Measurements from ENCODE around the gene ATG4C.
"Not testable (repeated sequence)": the region's sequence is repeated elsewhere in the genome, so short reads cannot be mapped to it uniquely, and the experiment has no call there.

ATG4C gene, protein sequence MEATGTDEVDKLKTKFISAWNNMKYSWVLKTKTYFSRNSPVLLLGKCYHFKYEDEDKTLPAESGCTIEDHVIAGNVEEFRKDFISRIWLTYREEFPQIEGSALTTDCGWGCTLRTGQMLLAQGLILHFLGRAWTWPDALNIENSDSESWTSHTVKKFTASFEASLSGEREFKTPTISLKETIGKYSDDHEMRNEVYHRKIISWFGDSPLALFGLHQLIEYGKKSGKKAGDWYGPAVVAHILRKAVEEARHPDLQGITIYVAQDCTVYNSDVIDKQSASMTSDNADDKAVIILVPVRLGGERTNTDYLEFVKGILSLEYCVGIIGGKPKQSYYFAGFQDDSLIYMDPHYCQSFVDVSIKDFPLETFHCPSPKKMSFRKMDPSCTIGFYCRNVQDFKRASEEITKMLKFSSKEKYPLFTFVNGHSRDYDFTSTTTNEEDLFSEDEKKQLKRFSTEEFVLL

DNA sequence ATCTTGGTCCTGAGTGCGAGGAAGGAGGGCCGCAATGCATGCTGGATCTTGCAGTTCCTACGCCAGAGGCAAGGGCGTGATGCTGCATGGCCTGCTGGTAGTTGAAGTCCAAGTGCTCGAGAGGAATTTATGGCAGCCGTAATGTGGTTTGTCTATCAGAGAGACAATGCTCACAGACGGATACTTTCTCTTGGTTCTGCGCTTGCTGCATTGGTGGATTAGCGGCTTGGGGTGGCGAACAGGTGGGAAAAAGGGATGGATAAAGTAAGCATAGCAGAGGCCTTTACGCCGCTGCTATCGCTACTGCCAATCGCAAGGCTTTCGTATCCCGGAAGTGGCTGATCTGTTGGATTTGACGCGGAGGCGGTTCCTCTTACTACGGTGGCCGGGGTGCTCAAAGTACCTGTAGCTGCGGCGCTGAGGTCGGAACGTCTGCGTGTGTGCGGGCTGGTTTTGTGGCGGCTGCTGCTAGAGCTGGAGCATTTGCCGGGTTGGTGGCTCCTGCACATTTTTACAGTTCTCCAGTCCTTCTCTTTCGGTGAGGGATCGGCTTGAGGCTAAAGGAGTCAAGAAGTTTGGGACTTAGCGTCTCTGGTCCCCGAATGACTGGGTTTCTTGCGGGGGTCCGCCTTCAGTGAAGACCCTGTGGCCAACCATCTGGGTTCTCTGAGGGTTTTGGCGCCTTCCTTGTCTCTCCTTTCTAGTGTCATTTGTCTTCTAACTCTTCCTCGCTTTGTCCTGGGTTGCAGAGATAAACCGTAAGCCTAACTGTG, at the start of gene ATG4C:
TSS of gene ATG4C (plus strand) at position 397 of the 773 bp plus-strand sequence. CDS start 19,655 bp downstream, outside the sequence.
- DNase-seq, result no peak

DNA sequence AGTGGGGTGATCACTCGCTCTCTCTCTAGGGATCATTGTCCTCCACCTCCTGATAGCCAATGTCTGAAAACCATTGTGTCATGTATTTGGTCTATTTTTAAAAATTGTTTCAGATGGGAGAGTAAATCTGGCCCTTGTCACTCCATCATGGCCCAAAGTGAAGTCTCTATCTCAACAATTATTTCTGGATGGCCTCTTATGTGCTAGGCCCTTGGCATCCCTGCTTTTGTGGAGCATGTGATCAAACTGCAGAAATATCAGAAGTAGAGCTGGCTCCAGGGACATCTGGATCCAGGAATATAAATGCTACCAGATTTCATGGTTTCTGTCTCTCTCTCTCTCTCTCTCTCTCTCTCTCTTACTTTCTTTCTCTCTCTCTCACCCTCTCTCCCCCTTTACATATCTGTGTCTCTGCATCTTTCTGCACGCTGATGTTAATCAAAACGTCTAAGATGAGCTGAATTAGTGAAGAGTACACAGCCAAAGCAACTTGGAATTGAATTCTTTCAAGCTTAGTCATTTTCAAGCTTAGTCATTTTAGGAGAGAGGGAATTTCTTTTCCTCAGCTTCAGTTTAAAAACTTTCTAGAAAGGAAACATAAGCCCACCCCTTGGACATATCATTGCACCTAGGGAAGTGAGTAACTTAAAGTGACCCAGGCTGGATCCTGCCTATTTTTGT, 48.3 kb upstream of the ATG4C start:
- DNase-seq, result no peak

DNA sequence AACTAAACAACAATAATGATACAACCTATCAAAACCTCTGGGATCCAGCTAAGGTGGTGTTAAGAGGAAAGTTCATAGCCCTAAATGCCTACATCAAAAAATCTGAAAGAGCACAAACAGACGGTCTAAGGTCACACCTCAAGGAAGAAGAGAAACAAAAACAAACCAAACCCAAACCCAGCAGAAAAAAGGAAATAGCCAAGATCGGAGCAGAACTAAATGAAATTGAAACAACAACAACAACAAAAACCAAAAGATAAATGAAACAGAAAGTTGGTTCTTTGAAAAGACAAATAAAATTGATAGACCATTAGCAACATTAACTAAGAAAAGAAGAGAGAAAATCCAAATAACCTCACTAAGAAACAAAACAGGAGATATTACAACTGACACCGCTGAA, 43.2 kb upstream of the ATG4C start:
- not testable (repeated sequence) for DNase-seq

DNA sequence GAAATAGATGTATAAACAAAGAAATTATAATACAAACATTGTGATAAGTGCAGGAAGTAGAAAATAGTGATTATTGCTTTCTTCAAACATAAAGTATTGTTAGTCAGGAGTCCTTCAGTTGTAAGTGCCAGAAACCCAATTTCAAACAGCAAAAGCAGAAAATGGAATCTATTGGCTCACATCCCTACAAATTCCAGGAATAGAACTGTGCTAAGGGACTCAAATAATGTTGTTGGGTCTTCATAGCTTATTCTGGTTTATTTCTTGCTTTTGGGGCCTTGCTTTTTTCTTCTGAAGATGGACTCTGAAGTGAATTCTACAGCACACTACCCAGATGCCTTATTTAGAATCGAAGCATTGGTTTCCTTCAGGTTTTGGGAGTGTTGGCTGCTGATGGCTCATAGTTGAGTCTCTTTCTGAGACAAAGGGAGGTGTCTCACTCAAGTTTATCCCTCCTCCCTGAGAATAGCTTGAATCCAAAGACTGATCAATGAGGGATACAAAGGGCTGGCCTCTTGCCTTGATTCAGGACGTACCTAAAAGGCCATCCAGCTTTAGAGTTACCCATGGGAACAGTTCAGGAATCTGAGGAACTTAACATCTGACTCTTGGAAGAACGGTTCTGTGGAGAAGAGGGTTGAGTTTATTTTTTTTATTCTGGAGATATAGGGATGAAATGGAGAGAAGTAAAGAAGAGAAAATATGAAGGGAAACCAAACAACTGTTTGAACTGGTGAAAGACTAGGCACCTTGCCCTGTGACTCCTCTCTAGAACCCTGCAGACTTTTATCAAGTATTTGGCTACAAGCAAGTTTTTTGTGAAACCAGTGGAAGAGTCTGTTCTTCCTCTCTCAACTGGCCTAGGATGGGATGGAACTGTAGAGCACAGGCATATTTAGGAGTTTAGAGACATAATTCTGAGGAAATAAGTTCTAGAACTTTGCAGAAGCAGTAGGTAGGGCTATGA, 39.0 kb upstream of the ATG4C start:
- no peak for DNase-seq

DNA sequence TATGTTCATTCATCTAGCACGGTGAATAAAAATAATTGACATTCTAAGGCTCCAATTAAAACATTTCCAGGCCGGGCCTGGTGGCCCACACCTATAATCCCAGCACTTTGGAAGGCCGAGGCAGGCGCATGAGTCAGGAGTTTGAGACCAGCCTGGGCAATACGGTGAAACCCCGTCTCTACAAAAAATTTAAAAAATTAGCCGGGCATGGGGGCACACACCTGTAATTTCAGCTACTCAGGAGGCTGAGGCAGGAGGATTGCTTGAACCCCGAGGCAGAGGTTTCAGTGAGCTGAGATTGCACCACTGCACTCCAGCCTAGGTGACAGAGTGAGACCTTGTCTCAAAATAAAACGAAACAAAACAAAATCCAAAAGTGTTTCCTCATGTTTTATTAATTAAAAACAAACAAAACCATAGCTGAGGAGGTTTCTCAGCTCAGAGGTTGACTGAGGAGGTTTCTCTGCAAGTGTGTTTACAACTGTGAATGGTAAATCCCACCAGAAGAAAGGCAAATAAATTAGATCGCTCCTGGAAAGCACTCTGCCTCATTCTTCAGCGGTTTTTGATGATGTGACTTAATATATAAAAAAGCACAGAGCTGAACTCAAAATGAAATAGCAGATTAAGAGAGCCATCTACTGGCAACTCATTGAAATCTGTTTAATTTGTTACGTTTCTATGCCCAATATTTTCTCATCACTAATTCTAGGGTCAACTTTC, 37.7 kb upstream of the ATG4C start:
- DNase-seq, result no peak

DNA sequence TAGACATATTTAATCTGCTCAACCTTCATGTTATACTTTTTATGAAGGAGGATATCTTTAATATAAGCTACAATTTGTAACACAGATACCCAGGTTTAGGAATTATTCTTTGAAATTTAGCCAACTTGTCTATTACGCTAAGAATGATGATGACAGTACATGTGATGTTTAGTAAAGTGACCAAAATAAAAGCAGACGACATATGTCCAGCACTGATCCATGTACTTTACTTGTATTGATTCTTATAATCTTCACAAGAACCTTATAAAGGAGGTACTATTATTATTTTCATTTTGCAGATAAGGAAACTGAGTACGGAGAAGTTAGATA, 37.2 kb upstream of the ATG4C start:
- no peak for DNase-seq

DNA sequence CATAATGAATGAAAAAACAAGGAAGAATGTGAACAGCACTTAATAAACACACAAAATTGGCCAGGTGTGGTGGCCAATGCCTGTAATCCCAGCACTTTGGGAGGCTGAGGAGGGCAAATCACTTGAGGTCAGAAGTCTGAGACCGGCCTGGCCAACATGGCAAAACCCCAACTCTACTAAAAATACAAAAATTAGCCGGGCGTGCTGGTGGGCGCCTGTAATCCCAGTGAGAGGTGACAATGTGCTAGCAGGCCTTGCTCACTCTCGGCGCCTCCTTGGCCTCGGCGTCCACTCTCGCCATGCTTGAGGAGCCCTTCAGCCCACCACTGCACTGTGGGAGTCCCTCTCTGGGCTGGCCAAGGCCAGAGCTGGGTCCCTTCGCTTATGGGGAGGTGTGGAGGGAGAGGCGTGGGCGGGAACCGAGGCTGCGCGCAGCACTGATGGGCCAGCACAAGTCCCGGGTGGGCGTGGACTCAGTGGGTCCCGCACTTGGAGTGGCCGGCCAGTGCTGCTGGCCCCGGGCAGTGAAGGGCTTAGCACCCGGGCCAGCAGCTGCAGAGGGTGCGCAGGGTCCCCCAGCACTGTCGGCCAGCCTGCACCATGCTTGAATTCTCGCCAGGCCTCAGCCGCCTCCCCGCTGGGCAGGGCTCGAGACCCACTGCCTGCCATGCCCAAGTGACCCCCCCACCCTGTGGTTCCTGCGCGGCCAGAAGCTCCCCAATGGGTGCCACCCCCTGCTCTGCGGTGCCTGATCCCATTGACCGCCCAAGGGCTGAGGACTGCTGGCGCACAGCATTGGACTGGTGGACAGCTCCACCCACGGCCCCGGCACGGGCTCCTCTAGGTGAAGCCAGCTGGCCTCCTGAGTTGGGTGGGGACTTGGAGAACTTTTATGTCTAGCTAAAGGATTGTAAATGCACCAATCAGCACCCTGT, 30.6 kb upstream of the ATG4C start:
- DNase-seq, result no peak

DNA sequence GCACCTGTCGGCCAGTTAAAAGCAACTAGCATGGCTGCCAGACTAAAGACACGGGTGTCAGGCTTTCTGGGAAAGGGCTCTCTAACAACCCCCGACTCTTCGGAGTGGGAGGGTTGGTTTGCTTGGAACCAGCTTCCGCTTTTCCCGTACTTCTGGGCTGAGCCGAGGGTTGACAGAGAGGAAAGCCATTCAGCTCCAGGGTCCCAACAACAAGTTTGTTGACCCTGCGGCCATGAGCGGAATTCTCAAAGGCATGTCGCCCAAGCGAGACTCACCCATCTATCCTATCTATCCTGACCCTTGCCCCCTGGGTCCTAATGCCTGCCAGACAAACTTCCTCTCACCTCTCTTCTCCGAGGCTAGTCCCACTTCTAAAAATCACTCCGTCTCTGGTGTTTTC, 29.0 kb upstream of the ATG4C start:
- DNase-seq, result not testable (repeated sequence)

DNA sequence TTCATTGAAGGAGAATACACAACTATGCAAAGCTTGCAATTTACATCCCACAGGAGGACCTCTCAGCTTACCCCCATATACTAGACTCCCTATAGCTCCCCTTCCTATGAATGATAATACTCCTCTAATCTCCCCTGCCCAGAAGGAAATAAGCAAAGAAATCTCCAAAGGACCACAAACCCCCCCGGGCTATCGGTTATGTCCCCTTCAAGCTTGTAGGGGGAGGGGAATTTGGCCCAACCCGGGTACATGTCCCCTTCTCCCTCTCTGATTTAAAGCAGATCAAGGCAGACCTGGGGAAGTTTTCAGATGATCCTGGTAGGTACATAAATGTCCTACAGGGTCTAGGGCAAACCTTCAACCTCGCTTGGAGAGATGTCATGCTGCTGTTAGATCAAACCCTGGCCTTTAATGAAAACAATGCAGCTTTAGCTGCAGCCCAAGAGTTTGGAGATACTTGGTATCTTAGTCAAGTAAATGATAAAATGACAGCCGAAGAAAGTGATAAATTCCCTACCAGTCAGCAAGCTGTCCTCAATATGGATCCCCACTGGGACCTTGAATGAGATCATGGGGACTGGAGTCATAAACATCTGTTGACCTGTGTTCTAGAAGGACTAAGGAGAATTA, 27.6 kb upstream of the ATG4C start:
- not testable (repeated sequence) for DNase-seq

DNA sequence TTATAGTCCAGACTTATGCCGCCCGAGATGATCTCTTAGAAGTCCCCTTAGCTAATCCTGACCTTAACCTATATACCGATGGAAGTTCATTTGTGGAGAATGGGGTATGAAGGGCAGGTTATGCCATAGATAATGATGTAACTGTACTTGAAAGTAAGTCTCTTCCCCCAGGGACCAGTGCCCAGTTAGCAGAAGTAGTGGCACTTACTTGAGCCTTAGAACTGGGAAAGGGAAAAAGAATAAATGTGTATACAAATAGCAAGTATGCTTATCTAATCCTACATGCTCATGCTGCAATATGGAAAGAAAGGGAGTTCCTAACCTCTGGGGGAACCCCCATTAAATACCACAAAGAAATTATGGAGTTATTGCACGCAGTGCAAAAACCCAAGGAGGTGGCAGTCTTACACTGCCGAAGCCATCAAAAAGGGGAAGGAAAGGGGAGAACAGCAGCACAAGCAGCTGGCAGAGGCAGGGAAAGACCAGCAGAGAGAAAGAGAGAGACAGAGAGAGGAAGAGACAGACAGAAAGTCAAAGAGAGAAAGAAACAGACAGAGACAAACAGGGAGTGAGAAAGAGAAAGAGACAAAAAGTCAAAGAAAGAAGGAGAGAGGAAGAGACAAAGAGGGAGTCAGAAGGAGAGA, 24.6 kb upstream of the ATG4C start:
- DNase-seq, result not testable (repeated sequence)

DNA sequence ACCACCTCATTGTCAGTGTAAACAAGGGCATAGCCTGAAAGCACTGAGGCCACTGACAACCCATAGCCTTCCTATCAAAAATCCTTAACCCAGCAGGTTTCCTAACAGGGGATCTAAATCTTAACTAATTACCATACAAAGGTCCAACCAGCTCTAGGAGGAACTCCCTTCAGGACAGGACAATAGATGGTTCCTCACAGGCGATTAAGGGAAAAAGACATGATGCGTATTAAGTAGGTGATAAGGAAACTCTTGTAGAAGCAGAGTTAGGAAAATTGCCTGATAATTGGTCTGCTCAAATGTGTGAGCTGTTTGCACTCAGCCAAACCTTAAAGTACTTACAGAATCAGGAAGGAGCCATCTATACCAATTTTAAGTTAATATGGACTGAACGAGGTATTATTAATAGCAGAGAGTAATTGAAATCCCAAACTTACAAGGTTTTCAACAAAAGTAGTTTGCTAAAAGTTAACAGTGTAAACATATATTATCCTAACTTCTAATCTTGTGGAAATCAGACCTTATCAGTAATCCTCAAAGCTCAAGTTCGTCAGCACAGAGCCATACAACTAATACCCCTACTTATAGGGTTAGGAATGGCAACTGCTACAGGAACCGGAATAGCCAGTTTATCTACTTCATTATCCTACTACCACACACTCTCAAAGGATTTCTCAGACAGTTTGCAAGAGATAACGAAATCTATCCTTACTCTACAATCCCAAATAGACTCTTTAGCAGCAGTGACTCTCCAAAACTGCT, 23.7 kb upstream of the ATG4C start:
- not testable (repeated sequence) for DNase-seq

DNA sequence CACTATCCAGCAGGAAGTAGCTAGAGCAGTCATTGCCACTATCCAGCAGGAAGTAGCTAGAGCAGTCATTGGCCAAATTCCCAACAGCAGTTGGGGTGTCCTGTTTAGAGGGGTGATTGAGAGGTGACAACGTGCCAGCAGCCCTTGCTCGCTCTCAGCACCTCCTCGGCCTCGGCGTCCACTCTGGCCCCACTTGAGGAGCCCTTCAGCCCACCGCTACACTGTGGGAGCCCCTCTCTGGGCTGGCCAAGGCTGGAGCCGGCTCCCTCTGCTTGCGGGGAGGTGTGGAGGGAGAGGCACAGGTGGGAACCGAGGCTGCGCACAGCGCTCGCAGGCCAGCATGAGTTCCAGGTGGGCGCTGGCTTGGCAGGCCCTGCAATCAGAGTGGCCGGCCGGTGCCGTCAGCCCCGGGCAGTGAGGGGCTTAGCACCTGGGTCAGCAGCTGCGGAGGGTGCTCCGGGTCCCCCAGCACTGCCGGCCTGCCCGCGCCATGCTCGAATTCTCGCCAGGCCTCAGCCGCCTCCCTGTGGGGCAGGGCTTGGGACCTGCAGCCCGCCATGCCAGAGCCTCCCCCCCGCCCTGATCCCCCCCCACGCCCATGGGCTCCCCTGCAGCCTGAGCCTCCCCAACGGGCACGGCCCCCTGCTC, 22.6 kb upstream of the ATG4C start:
- not testable (repeated sequence) for DNase-seq

DNA sequence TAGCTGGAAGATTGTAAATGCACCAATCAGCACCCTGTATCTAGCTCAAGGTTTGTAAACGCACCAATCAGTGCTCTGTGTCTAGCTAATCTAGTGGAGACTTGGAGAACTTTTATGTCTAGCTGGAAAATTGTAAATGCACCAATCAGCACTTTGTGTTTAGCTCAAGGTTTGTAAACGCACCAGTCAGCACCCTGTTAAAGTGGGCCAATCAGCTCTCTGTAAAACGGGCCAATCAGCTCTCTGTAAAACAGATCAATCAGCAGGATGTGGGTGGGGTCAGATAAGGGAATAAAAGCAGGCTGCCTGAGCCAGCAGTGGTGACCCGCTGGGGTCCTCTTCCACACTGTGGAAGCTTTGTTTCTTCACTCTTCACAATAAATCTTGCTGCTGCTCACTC, 21.9 kb upstream of the ATG4C start:
- DNase-seq, result not testable (repeated sequence)

DNA sequence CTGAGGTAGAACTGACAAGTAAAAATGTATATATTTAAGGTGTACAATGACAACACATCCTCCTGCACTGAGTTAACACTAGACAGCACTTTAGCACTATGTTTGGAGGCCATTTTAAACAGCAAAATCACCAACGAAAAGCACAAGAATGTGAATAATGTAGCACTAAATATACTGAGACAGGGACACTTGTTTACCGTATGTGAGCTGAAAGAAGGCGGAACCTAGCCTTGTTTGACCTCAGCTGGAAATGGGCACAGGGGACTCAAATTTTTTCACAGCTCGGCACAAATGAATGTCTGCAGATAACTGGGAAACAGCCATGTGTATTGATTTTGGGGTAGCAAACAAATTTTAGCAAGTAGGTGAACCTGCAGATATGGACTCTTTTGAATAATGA, 18.0 kb upstream of the ATG4C start:
- DNase-seq, result no peak

DNA sequence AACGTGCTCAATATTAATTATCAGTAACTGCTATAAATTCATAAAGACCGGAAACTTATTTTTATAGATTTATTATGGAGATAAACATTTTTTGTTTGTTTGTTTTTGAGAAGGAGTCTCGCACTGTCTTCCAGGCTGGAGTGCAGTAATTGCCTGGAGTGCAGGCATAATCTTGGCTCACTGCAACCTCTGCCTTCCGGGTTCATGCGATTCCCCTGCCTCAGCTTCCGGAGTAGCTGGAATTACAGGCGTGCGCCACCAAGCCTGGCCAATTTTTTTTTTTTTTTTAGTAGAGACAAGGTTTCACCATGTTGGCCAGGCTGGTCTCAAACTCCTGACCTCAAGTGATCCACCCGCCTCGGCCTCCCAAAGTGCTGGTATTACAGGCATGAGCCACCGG, 15.4 kb upstream of the ATG4C start:
- not testable (repeated sequence) for DNase-seq

DNA sequence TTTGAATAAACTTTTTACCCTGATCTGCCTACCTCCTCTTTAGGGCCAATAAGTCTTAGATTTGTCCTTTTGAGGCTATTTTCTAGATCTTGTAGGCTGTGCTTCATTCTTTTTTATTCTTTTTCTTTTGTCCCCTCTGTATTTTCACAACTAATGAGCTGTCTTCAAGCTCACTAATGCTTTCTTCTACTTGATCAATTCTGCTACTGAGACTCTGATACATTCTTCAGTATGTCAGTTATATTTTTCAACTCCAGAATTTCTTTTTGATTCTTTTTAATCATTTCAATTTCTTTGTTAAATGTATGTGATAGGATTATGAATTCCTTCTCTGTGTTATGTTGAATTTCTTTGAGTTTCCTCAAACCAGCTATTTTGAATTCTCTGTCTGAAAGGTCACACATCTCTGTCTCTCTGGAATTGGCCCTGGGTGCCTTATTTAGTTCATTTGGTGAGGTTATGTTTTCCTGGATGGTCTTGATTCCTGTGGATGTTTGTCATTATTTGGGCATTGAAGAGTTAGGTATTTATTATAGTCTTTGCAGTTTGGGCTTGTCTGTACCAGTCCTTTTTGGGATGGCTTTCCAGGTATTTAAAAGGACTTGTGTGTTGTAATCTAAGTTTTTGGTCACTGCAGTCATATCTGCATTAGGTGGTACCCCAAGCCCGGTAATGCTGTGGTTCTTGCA, 11.2 kb upstream of the ATG4C start:
- DNase-seq, result no peak

DNA sequence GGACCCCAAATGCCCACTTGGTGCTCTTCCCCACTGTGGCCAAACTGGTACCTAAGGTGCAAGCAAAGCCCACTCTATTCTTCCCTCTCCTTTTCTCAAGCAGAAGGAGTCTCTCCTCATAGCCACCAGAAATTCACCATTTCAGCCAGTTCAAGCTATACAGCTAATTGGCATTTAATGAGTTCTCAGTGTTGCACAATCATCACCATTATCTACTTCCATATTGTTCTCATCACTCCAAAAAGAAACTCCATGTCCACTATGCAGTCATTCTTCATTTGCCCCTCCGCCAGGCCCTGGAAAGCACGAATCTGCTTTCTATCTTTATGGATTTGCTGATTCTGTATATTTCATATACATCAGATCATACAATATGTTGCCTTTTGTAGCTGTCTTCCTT, 9.9 kb upstream of the ATG4C start:
- no peak for DNase-seq

Measured in cortex of kidney (tissue), 1 donor.